HEK293 (cell line): ENCODE data around the gene MOG.

Experiments
- CTCF ChIP-seq: fragments of 450-650 bp; formaldehyde crosslinking; IDR thresholded peaks from 2 replicates; pipeline ENCODE4 v1.5.1; 2016; ENCODE audit warnings: missing biosample characterization, missing genetic modification characterization
- ZNF157 ChIP-seq: fragments of 450-650 bp; formaldehyde crosslinking; IDR thresholded peaks from 2 replicates; pipeline ENCODE4 v1.5.1; 2016; ENCODE audit warnings: missing biosample characterization, missing genetic modification characterization

GRCh38 chr6:29685718-29686326, 28.9 kb downstream of the MOG start:
- TF ChIP-seq ZNF157 (tag by site-specific recombination) (no peak), CTCF (no peak)
